Left hindlimb (tissue), 1 donor: ENCODE data around the gene PRKG1.

Experiments
- DNase-seq: peaks from one replicate; pipeline ENCODE4 v3.0.0-alpha.2; 2018

PRKG1 gene

GRCh38 chr10:51459476-51459875 lies 385.2 kb downstream of the PRKG1 start:
- DNase-seq = no peak

- no peak for DNase-seq
Measured at GRCh38 chr10:51462076-51462779, 387.9 kb downstream of the PRKG1 start.

- DNase-seq = no peak
Measured at GRCh38 chr10:51468424-51468823, 394.1 kb downstream of the PRKG1 start.

GRCh38 chr10:51469686-51470085 lies 395.4 kb downstream of the PRKG1 start:
- no peak for DNase-seq

GRCh38 chr10:51471271-51471670 lies 397.0 kb downstream of the PRKG1 start:
- no peak for DNase-seq

- no peak for DNase-seq
Measured at GRCh38 chr10:51472154-51472553, 397.9 kb downstream of the PRKG1 start.

- no peak for DNase-seq
Measured at GRCh38 chr10:51479711-51480110, 405.4 kb downstream of the PRKG1 start.

- DNase-seq = no peak
Measured at GRCh38 chr10:51485668-51486067, 411.4 kb downstream of the PRKG1 start.

GRCh38 chr10:51487576-51487975 lies 413.3 kb downstream of the PRKG1 start:
- DNase-seq = no peak

GRCh38 chr10:51488766-51489408 lies 414.6 kb downstream of the PRKG1 start:
- DNase-seq = no peak

- DNase-seq = no peak
Measured at GRCh38 chr10:51498424-51498823, 424.1 kb downstream of the PRKG1 start.

- no peak for DNase-seq
Measured at GRCh38 chr10:51501396-51501795, 427.1 kb downstream of the PRKG1 start.

- DNase-seq = no peak
Measured at GRCh38 chr10:51502124-51502523, 427.8 kb downstream of the PRKG1 start.

GRCh38 chr10:51503378-51503777 lies 429.1 kb downstream of the PRKG1 start:
- no peak for DNase-seq

GRCh38 chr10:51507476-51507875 lies 433.2 kb downstream of the PRKG1 start:
- no peak for DNase-seq

- no peak for DNase-seq
Measured at GRCh38 chr10:51508156-51508555, 433.9 kb downstream of the PRKG1 start.

GRCh38 chr10:51510231-51510630 lies 435.9 kb downstream of the PRKG1 start:
- no peak for DNase-seq

- DNase-seq = no peak
Measured at GRCh38 chr10:51521605-51522004, 447.3 kb downstream of the PRKG1 start.

GRCh38 chr10:51522858-51523257 lies 448.6 kb downstream of the PRKG1 start:
- DNase-seq = no peak

GRCh38 chr10:51523440-51523839 lies 449.2 kb downstream of the PRKG1 start:
- no peak for DNase-seq

- DNase-seq = no peak
Measured at GRCh38 chr10:51524041-51524440, 449.8 kb downstream of the PRKG1 start.

GRCh38 chr10:51527522-51528219 lies 453.4 kb downstream of the PRKG1 start:
- DNase-seq = no peak

GRCh38 chr10:51528527-51528926 lies 454.2 kb downstream of the PRKG1 start:
- no peak for DNase-seq

- DNase-seq = peak; percentile 37
Measured at GRCh38 chr10:51530541-51530940, 456.3 kb downstream of the PRKG1 start.
